ENCODE data around the gene SRP19. TPM values are rescaled to one million over a fixed set of nuclear protein-coding genes. Genes with fewer than 3 reads are reported as not detected.

SRP19 gene
- total RNA-seq, 3 donors from 2014 or later = 33.0 to 73.5 (median 69.2) TPM

DNA sequence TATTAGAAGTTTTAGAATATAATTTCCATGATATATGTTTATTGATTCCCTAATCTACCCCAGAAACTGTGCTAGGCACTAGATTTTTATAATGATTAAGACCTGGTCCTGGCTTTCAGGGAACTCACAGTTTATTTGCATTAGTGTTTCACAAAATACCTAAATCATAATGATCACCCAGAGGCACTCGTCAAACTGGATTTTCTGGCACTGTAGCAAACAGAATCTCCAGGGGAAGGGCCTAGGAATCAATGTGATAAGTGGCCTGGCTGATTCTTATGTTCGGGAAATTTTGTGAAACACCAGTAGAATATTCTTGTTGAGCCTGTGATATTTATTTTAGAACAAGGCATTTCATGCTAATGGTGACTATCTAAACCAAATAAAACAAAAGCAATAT is 37.4 kb upstream of the SRP19 start:
- Histone ChIP-seq H3K4me1 (no peaks in the 10 kb centered on the region), H3K9me3 (no peaks in the 10 kb centered on the region), H3K27ac (no peak overlapping the region), H3K4me3 (no peak overlapping the region), H3K36me3 (no peaks in the 10 kb centered on the region), H3K27me3 (no peaks in the 10 kb centered on the region)
- intact Hi-C loops (cut with DNase I; ENCODE audit: low total_unique reads) = no loop called here
- TF ChIP-seq POLR2AphosphoS5 (IDR thresholded peaks at IDR 0.05) (no peak), POLR2A (IDR thresholded peaks at IDR 0.05) (no peak)
- TF ChIP-seq, protein P1, sequence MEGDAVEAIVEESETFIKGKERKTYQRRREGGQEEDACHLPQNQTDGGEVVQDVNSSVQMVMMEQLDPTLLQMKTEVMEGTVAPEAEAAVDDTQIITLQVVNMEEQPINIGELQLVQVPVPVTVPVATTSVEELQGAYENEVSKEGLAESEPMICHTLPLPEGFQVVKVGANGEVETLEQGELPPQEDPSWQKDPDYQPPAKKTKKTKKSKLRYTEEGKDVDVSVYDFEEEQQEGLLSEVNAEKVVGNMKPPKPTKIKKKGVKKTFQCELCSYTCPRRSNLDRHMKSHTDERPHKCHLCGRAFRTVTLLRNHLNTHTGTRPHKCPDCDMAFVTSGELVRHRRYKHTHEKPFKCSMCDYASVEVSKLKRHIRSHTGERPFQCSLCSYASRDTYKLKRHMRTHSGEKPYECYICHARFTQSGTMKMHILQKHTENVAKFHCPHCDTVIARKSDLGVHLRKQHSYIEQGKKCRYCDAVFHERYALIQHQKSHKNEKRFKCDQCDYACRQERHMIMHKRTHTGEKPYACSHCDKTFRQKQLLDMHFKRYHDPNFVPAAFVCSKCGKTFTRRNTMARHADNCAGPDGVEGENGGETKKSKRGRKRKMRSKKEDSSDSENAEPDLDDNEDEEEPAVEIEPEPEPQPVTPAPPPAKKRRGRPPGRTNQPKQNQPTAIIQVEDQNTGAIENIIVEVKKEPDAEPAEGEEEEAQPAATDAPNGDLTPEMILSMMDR (IDR thresholded peaks at IDR 0.05) = no peak
- no peak for DNase-seq (ENCODE audit: low spot score in 2 of 2)

DNA sequence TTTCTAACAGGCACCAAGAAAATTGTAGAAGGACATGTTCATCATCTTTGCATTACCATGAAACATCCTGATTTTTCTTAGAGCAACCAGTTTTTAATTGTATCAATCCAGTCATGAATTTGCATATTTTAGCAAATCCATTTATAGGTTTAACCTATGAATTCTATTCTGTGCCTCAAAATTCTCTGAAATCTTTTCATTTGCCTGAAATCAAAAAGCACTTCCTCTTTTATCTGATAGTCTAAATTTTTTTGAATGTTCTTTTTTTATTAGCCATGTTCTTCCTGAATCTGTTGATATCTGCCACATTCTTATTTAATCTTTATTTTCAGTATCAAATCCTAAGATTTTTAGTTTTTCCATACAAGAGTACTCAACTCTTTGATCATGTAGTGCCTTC is 36.9 kb upstream of the SRP19 start:
- TF ChIP-seq POLR2AphosphoS5 (IDR thresholded peaks at IDR 0.05) = no peak
- TF ChIP-seq POLR2A (IDR thresholded peaks at IDR 0.05) = no peak
- TF ChIP-seq, protein P1 (IDR thresholded peaks at IDR 0.05) = no peak
- Histone ChIP-seq H3K4me1 (no peaks in the 10 kb centered on the region), H3K9me3 (no peaks in the 10 kb centered on the region), H3K4me3 (no peak overlapping the region), H3K36me3 (no peaks in the 10 kb centered on the region), H3K27me3 (no peaks in the 10 kb centered on the region), H3K27ac (no peak overlapping the region)
- intact Hi-C loops (cut with DNase I; ENCODE audit: low total_unique reads) = no loop called here
- DNase-seq (ENCODE audit: low spot score in 2 of 2) = no peak

DNA sequence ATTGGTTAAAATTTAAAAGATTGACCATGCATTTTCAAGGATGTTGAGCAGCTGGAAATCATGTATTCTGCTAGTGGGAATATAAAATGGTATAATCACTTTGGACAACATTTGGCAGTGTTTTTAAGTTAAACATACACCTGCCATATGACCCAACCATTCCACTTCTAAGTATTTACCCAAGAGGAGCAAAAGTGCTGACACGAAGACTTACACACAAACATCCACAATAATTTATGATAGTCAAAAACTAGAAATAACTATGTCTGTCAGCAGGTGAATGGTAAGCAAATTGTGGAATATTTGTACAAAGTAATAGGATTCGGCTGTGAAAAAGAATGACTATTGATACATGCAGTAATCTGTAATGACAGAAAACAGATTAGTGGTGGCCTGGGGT is 30.7 kb upstream of the SRP19 start:
- H3K9me3 ChIP-seq = no peaks in the 10 kb centered on the region
- no peak overlapping the region for H3K4me3 ChIP-seq
- intact Hi-C loops (cut with DNase I; ENCODE audit: low total_unique reads) = no loop called here
- no peak for DNase-seq (ENCODE audit: low spot score in 2 of 2)
- no peak for TF ChIP-seq POLR2AphosphoS5 (IDR thresholded peaks at IDR 0.05)
- H3K36me3 ChIP-seq = no peaks in the 10 kb centered on the region
- no peak overlapping the region for H3K27ac ChIP-seq
- H3K4me1 ChIP-seq = no peaks in the 10 kb centered on the region
- H3K27me3 ChIP-seq = no peaks in the 10 kb centered on the region

DNA sequence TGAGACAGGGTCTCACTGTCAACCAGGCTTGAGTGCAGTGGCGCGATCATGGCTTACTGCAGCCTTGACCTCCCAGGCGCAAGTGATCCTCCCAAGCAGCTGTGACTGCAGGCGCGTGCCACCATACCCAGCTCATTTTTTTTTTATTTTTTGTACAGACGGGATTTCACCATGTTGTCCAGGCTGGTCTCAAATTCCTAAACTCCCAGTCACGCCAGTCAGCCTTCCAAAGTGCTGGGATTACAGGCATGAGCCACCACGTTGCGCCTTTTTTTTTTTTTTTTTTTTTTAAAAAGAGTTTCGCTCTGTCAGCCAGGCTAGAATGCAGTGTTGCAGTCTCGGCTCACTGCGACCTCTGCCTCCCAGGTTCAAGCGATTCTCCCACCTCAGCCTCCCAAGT is 27.1 kb upstream of the SRP19 start:
- Histone ChIP-seq H3K4me3 (no peak overlapping the region), H3K27me3 (no peaks in the 10 kb centered on the region), H3K9me3 (no peaks in the 10 kb centered on the region), H3K36me3 (peaks cover 7% of the 10 kb centered on the region), H3K4me1 (no peaks in the 10 kb centered on the region), H3K27ac (no peak overlapping the region)
- TF ChIP-seq POLR2AphosphoS5 (IDR thresholded peaks at IDR 0.05) = no peak
- TF ChIP-seq, protein P1 (IDR thresholded peaks at IDR 0.05) = no peak
- TF ChIP-seq POLR2A (IDR thresholded peaks at IDR 0.05) = no peak
- no peak for DNase-seq (ENCODE audit: low spot score in 2 of 2)
- intact Hi-C loops (cut with DNase I; ENCODE audit: low total_unique reads) = no loop called here

DNA sequence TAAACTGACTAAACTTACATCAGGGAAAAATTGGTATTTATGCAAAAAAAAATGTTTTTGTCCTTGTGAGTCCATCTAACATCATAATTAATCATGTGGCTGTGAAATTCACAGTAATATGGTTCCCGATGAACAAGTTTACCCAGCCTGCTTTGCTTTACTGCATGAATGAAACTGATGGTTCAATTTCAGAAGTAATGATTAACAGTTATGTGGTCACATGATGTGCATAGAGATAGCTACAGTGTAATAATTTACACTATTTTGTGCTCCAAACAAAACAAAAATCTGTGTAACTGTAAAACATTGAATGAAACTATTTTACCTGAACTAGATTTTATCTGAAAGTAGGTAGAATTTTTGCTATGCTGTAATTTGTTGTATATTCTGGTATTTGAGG is 16.6 kb upstream of the SRP19 start:
- DNase-seq (ENCODE audit: low spot score in 2 of 2) = no peak
- Histone ChIP-seq H3K27ac (no peak overlapping the region), H3K27me3 (no peaks in the 10 kb centered on the region), H3K4me1 (no peaks in the 10 kb centered on the region), H3K9me3 (no peaks in the 10 kb centered on the region), H3K4me3 (no peak overlapping the region), H3K36me3 (no peaks in the 10 kb centered on the region)
- TF ChIP-seq, protein P1 (IDR thresholded peaks at IDR 0.05) = no peak
- TF ChIP-seq POLR2A (IDR thresholded peaks at IDR 0.05) (no peak), POLR2AphosphoS5 (IDR thresholded peaks at IDR 0.05) (no peak)
- intact Hi-C loops (cut with DNase I; ENCODE audit: low total_unique reads) = no loop called here

DNA sequence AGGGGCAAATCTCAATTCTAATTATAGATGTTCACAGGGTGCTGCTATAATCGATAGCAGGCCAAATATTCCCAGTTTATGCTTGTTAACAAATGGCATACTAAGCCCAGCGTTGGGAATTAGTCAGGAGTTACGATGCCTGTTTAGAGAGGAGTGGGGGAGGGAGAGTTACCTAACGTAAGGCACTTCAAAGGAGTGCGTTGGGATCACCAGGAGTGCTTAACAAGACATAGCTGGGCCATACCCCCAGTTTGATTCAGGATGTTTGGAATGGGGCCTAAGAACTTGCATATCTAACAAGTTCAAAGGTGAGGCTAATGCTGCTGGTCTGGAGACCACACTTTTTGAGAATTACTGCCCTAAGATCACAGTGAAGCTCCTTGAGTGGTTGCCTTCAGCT is 14.5 kb upstream of the SRP19 start:
- intact Hi-C loops (cut with DNase I; ENCODE audit: low total_unique reads) = no loop called here
- TF ChIP-seq, protein P1 (IDR thresholded peaks at IDR 0.05) = no peak
- no peak for TF ChIP-seq POLR2AphosphoS5 (IDR thresholded peaks at IDR 0.05)
- no peak for TF ChIP-seq POLR2A (IDR thresholded peaks at IDR 0.05)
- Histone ChIP-seq H3K4me1 (no peaks in the 10 kb centered on the region), H3K4me3 (no peak overlapping the region), H3K27ac (no peak overlapping the region), H3K36me3 (no peaks in the 10 kb centered on the region), H3K9me3 (no peaks in the 10 kb centered on the region), H3K27me3 (no peaks in the 10 kb centered on the region)
- DNase-seq (ENCODE audit: low spot score in 2 of 2) = no peak

Measured in breast epithelium (tissue), 4 donors.